AG04450 (cell line): ENCODE data around the gene STK11IP. TPM values are rescaled to one million over a fixed set of nuclear protein-coding genes. Genes with fewer than 3 reads are reported as not detected.

Source experiments
- CTCF ChIA-PET: fragments of 300-600, 350-600 bp; formaldehyde crosslinking; extraction: SDS; loops from one replicate; lab custom pipeline; 2022; ENCODE audit warnings: antibody characterized with exemption, inconsistent platforms; lab: Charles Lee
- POLR2A ChIA-PET: fragments of 350-600 bp; formaldehyde crosslinking; extraction: SDS; loops from one replicate; lab custom pipeline; 2021; ENCODE audit warnings: antibody characterized with exemption, inconsistent platforms; lab: Yijun Ruan, JAX
- DNase-seq: peaks from one replicate; pipeline ENCODE4 v3.0.0-alpha.2; 2011; ENCODE audit warnings: low read depth, low spot score
- H3K27ac ChIP-seq: one replicate; pipeline ENCODE4 v1.5.1; 2012; ENCODE audit warnings: low read depth, low read length, control low read depth
- H3K27me3 ChIP-seq: one replicate; pipeline ENCODE4 v1.6.0; 2012; ENCODE audit warnings: low read length; ENCODE audit not compliant: control insufficient read depth, insufficient read depth
- H3K4me3 ChIP-seq: 2 replicates; pipeline ENCODE4 v1.5.1; 2011; ENCODE audit warnings: mild to moderate bottlenecking, low read depth, low read length, control low read depth
- H3K9me3 ChIP-seq: 2 replicates; pipeline ENCODE4 v1.5.1; 2012; ENCODE audit warnings: low read length; ENCODE audit not compliant: control insufficient read depth, insufficient read depth
- polyA plus RNA-seq: library from polyadenylated mRNA; depleted of rRNA; stranded (reverse); fragments of >200 nt; gene quantifications from 2 replicates; pipeline ENCODE4 v1.2.3, GENCODE V29; 2011
- TF ChIP-seq, protein P1 (sequence below): IDR thresholded peaks from 2 replicates; pipeline ENCODE4 v1.5.1; 2011; ENCODE audit warnings: low read depth, low read length, control low read depth, inconsistent platforms

STK11IP gene
- polyA plus RNA-seq, 1 experiment = 7.7 TPM

DNA sequence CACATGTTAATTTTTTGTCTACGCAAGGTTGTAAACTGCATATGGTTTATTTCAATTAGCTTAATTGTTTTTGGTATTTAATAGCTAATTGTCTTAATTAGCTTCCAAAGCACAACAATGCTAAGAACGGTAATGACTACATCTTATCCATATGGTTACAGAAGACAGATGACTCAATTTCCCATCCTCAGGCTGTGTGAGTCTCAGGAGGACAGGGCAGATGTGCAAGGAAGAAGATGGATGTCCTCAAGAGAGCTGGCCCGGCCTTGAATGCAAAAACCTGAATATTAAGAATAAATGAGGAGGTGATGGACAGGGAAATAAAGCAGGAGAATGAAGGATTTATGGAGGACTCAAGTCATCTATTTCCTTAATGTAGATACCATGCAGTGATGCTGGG, 61.2 kb downstream of the STK11IP start:
- DNase-seq = no peak
- no peak overlapping the region for H3K27ac ChIP-seq
- ChIA-PET POLR2A (no interaction called here), CTCF (interaction anchor here (1.8 to 2.0 kb wide), 2 partner anchors 17 to 31 kb away, joined by 7 to 9 read pairs; no protein-coding TSS in a partner anchor)
- H3K4me3 ChIP-seq = no peak overlapping the region
- peaks cover 4% of the 10 kb centered on the region for H3K9me3 ChIP-seq
- H3K27me3 ChIP-seq = peaks cover 2% of the 10 kb centered on the region
- TF ChIP-seq, protein P1, sequence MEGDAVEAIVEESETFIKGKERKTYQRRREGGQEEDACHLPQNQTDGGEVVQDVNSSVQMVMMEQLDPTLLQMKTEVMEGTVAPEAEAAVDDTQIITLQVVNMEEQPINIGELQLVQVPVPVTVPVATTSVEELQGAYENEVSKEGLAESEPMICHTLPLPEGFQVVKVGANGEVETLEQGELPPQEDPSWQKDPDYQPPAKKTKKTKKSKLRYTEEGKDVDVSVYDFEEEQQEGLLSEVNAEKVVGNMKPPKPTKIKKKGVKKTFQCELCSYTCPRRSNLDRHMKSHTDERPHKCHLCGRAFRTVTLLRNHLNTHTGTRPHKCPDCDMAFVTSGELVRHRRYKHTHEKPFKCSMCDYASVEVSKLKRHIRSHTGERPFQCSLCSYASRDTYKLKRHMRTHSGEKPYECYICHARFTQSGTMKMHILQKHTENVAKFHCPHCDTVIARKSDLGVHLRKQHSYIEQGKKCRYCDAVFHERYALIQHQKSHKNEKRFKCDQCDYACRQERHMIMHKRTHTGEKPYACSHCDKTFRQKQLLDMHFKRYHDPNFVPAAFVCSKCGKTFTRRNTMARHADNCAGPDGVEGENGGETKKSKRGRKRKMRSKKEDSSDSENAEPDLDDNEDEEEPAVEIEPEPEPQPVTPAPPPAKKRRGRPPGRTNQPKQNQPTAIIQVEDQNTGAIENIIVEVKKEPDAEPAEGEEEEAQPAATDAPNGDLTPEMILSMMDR = no peak

DNA sequence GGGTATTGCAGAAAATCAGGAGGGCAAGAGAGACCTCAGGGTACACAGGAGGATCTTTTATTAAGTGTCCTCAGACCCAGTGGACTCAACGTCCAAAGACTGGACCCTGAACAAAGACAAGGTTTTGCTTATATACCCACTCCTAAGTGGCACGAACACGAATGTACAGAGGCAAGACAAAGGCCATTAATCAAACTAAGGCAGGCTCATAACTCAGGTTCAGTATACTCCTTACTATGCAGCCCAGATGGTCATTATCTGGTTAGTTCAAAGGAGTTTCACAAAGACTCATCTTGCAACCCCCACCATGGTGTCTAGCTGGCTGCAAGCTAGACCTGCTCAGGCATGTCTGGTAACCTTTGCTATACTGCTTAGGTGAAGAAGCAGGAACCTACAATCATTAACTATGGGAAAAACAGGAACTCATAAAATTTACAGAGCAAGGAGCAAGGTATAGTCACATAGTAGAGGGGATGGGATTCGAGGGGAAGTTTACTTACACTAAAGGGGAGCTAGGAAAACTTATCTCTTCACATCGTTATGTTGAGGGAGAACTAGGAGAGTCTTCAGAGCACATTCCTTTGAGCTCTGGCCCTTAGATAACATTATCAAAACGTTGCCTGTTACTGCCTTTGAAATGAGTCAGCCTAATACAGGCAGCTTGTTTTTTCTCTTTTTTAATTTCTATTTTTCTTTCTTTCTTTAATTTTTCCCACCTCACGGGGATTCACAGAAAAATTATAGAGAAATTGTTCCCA, 63.7 kb downstream of the STK11IP start:
- TF ChIP-seq, protein P1 = no peak
- H3K9me3 ChIP-seq = peaks cover 4% of the 10 kb centered on the region
- no peak for DNase-seq
- peaks cover 5% of the 10 kb centered on the region for H3K27me3 ChIP-seq
- no peak overlapping the region for H3K27ac ChIP-seq
- CTCF ChIA-PET = interaction anchor here (1.6 to 2.3 kb wide), 3 partner anchors 10 to 28 kb away, joined by 5 to 12 read pairs (median 5); no protein-coding TSS in a partner anchor
- POLR2A ChIA-PET = no interaction called here
- H3K4me3 ChIP-seq = no peak overlapping the region

DNA sequence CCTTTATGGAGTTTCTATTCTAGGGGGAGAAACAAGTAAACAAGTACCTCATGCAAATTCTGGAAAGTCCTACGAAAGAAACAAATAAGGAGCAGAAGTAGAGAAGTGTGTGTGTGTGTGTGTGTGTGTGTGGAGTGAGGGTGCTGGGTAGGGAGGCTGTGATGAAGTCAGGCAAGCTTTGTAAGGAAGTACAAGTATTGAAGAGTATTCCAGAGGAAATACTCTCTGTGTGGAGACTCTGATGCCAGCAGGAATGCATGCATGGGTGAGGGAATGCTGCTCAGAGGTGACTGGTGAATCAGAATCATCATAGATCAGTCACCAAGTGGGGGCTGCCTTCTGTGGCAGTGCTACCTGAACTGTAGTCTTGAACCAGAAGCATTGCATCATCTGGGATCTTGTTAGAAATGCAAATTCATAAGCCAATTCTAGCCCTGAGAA, 64.3 kb downstream of the STK11IP start:
- DNase-seq = no peak

GRCh38 chr2:219662566-219662965, 64.9 kb downstream of the STK11IP start:
- Histone ChIP-seq H3K27me3 (peaks cover 9% of the 10 kb centered on the region), H3K9me3 (peaks cover 4% of the 10 kb centered on the region), H3K4me3 (no peak overlapping the region), H3K27ac (no peak overlapping the region)
- CTCF ChIA-PET = interaction anchor here (1.3 to 2.3 kb wide), 3 partner anchors 9 to 133 kb away, joined by 4 to 12 read pairs (median 5); no protein-coding TSS in a partner anchor
- DNase-seq = no peak
- TF ChIP-seq, protein P1 = no peak
- POLR2A ChIA-PET = no interaction called here

More for the DNA sequence above, 64.3 kb downstream of the STK11IP start:
- Histone ChIP-seq H3K9me3 (peaks cover 4% of the 10 kb centered on the region), H3K4me3 (no peak overlapping the region), H3K27ac (peak overlapping the region; percentile 31), H3K27me3 (peaks cover 6% of the 10 kb centered on the region)
- TF ChIP-seq, protein P1 = no peak
- POLR2A ChIA-PET = no interaction called here
- CTCF ChIA-PET = interaction anchor here (1.6 to 2.3 kb wide), 3 partner anchors 9 to 27 kb away, joined by 5 to 12 read pairs (median 5); no protein-coding TSS in a partner anchor
